LNCaP clone FGC (cell line): Measurements from ENCODE around the gene GPX7.

ENCODE experiments used
- DNase-seq: peaks from one replicate; pipeline ENCODE4 v3.0.0-alpha.2; 2011; ENCODE audit warnings: low read depth
- H3K4me3 ChIP-seq: 2 replicates; pipeline ENCODE4 v1.5.1; 2011; ENCODE audit warnings: mild to moderate bottlenecking, low read depth, low read length, control low read depth
- TF ChIP-seq, protein P1 (sequence below): IDR thresholded peaks from 2 replicates; pipeline ENCODE4 v1.5.1; 2012; ENCODE audit warnings: mild to moderate bottlenecking; ENCODE audit not compliant: control insufficient read depth, insufficient read depth; ENCODE audit errors: extremely low read depth

Gene GPX7

DNA sequence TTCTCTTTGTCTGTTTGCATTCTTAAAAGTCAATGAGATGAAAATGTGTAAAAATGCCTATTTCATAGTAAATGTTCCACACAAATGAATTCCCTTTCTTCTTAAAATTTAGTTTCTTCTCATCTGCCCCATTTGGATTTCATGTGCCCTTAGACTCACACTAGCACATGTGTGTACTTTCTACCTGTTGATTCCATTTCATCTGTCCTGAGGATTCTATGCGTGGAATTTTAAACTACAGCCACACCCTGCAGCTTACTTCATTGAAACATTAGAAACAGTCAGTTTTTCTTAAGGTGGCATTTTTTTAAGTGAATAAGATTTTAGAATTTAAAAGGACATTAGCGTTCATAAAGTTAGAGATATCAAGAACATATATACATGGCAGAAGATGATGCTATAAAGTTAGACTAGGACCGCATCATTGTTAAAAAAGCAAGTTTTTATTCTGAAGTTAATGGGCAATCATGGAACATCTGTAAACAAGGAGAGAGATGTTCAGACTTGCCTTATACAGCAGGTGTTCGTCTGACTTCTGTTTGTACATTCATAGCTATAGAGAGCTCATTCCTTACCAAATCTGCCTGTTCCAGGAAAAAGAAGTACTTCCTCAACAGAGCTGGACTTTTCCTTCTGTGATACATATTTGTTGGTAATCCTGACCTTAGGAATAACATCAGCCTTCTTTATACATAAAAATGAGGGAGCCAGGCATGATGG lies 45.4 kb upstream of the GPX7 start:
- no peak overlapping the region for H3K4me3 ChIP-seq
- TF ChIP-seq, protein P1, sequence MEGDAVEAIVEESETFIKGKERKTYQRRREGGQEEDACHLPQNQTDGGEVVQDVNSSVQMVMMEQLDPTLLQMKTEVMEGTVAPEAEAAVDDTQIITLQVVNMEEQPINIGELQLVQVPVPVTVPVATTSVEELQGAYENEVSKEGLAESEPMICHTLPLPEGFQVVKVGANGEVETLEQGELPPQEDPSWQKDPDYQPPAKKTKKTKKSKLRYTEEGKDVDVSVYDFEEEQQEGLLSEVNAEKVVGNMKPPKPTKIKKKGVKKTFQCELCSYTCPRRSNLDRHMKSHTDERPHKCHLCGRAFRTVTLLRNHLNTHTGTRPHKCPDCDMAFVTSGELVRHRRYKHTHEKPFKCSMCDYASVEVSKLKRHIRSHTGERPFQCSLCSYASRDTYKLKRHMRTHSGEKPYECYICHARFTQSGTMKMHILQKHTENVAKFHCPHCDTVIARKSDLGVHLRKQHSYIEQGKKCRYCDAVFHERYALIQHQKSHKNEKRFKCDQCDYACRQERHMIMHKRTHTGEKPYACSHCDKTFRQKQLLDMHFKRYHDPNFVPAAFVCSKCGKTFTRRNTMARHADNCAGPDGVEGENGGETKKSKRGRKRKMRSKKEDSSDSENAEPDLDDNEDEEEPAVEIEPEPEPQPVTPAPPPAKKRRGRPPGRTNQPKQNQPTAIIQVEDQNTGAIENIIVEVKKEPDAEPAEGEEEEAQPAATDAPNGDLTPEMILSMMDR = no peak
- DNase-seq = no peak

GRCh38 chr1:52558941-52559340 lies 43.2 kb upstream of the GPX7 start:
- H3K4me3 ChIP-seq = no peak overlapping the region
- TF ChIP-seq, protein P1 = no peak
- no peak for DNase-seq

GRCh38 chr1:52559875-52560274 lies 42.3 kb upstream of the GPX7 start:
- no peak for DNase-seq
- TF ChIP-seq, protein P1 = no peak
- no peak overlapping the region for H3K4me3 ChIP-seq

- TF ChIP-seq, protein P1 = no peak
- no peak overlapping the region for H3K4me3 ChIP-seq
These were observed 39.4 kb upstream of the GPX7 start for GRCh38 chr1:52562766-52563165.

GRCh38 chr1:52567943-52568342 lies 34.2 kb upstream of the GPX7 start:
- no peak overlapping the region for H3K4me3 ChIP-seq
- TF ChIP-seq, protein P1 = no peak
- no peak for DNase-seq

More at GRCh38 chr1:52562766-52563165, 39.4 kb upstream of the GPX7 start:
- DNase-seq = no peak

DNA sequence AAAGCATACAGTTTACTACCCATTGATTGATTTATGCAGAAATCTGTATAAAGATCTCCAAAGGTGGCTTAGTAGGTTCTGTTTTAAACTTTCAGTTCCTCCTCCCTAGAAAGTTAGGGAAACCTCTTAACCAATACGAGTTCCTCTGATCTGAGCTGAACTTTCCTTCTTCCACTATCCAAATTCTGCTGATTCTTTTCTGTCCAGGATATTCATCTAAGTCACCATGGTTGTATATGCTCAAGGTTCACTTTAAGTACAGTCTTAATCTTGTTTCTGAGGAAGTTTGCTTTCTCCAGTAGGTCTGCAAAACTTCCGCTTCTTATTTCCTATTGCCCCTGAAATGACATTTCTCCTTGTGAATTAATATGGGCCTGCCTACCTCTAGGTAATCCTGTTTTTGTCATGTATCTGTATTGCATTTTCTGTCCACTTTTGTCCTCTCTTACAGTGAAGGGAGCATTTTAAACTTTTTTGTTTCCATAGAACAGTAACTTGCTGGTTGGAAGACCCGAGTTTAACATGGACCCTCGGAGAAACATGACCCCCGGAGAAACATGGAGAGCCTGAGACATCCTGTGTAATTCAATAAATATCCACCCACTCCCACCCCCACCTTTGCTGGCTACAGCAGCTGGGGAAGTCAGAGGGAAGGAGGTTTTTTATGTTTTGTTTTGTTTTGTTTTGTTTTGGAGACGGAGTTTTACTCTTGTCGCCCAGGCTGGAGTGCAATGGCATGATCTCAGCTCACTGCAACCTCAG lies 32.5 kb upstream of the GPX7 start:
- TF ChIP-seq, protein P1 = no peak
- H3K4me3 ChIP-seq = no peak overlapping the region

More for the DNA sequence above, 32.5 kb upstream of the GPX7 start:
- no peak for DNase-seq
